Fibroblast of lung (primary cell): Measurements from ENCODE around the gene NUDT15. TPM values are rescaled to one million over a fixed set of nuclear protein-coding genes. Genes with fewer than 3 reads are reported as not detected.
A peak's percentile ranks its signal among the peaks of the same experiment; 100 is the strongest.
"Not testable (repeated sequence)": the region's sequence is repeated elsewhere in the genome, so short reads cannot be mapped to it uniquely, and the experiment has no call there.

Experiments used
- DNase-seq, 2 donors: peaks; one replicate each; pipeline versions ENCODE4 v3.0.0 to v3.0.0-alpha.2; 2010; ENCODE audit warnings: low read depth in 2 of 2
- H2AFZ ChIP-seq: 2 replicates; pipeline ENCODE4 v1.5.1; 2012; ENCODE audit warnings: low read length, control low read depth, inconsistent platforms
- H3K27ac ChIP-seq: 2 replicates; pipeline ENCODE4 v1.5.1; 2011; ENCODE audit warnings: low read length, control low read depth; ENCODE audit not compliant: insufficient read depth
- H3K27me3 ChIP-seq: 2 replicates; pipeline ENCODE4 v1.5.1; 2011; ENCODE audit warnings: mild to moderate bottlenecking, low read length; ENCODE audit not compliant: control insufficient read depth, insufficient read depth
- H3K36me3 ChIP-seq: 2 replicates; pipeline ENCODE4 v1.5.1; 2011; ENCODE audit warnings: low read length; ENCODE audit not compliant: control insufficient read depth, insufficient read depth
- H3K4me1 ChIP-seq: 2 replicates; pipeline ENCODE4 v1.5.1; 2011; ENCODE audit warnings: low read length; ENCODE audit not compliant: control insufficient read depth, insufficient read depth; ENCODE audit errors: extremely low read depth
- H3K4me2 ChIP-seq: 2 replicates; pipeline ENCODE4 v1.5.1; 2011; ENCODE audit warnings: low read length, control low read depth; ENCODE audit not compliant: insufficient read depth; ENCODE audit errors: extremely low read depth
- H3K4me3 ChIP-seq, 4 experiments: fragments of 200-600 bp in 1 of 4; sonication (generic) in 1 of 4; replicated peaks in 1 of 4; 2 replicates each; pipeline ENCODE4 v1.5.1; 2011 to 2016; ENCODE audit warnings: low read length in 4 of 4, low read depth in 3 of 4, mild to moderate bottlenecking in 3 of 4, control low read depth in 2 of 4, inconsistent platforms in 1 of 4, mixed read lengths in 1 of 4; ENCODE audit not compliant: insufficient read depth in 1 of 4; ENCODE audit errors: control extremely low read depth in 1 of 4
- H3K79me2 ChIP-seq: 2 replicates; pipeline ENCODE4 v1.5.1; 2012; ENCODE audit warnings: mild to moderate bottlenecking, low read length, inconsistent platforms; ENCODE audit not compliant: control insufficient read depth, insufficient read depth
- H3K9ac ChIP-seq: 2 replicates; pipeline ENCODE4 v1.5.1; 2011; ENCODE audit warnings: mild to moderate bottlenecking, low read length, control low read depth; ENCODE audit not compliant: insufficient read depth
- H3K9me3 ChIP-seq: 2 replicates; pipeline ENCODE4 v1.5.1; 2012; ENCODE audit warnings: low read depth, low read length; ENCODE audit not compliant: control insufficient read depth, insufficient read depth
- H4K20me1 ChIP-seq: 2 replicates; pipeline ENCODE4 v1.5.1; 2011; ENCODE audit warnings: low read length; ENCODE audit not compliant: control insufficient read depth, insufficient read depth; ENCODE audit errors: extremely low read depth
- EZH2 ChIP-seq: IDR thresholded peaks from 2 replicates; pipeline ENCODE4 v1.5.1; 2012; ENCODE audit warnings: low read length, control low read depth, mild to moderate bottlenecking; ENCODE audit errors: missing control alignments
- polyA plus RNA-seq, 2 donors: library from polyadenylated mRNA; depleted of rRNA in 1 of 2; stranded (reverse) in 1 of 2; unstranded in 1 of 2; fragments of >200 nt; gene quantifications; 2 replicates each; pipeline ENCODE4 v1.2.1, GENCODE V29; 2011 to 2012; ENCODE audit warnings: missing spikeins in 1 of 2
- total RNA-seq: library from RNA; depleted of rRNA; stranded (reverse); fragments of >200 nt; gene quantifications from 2 replicates; pipeline ENCODE4 v1.2.1, GENCODE V29; 2014
- TF ChIP-seq, protein P1 (sequence below), 2 donors: IDR thresholded peaks in 1 of 2; conservative IDR thresholded peaks in 1 of 2; 1 replicate in 1 of 2; 2 replicates in 1 of 2; pipeline ENCODE4 v1.5.1; 2011 to 2012; ENCODE audit warnings: low read length in 2 of 2, control low read depth in 1 of 2, inconsistent platforms in 1 of 2, low read depth in 1 of 2, mild to moderate bottlenecking in 1 of 2

Gene NUDT15
- total and polyA plus RNA-seq, 2 donors (not counting 1 experiment from before 2014, with no cell fraction given), result 18.0 TPM

DNA sequence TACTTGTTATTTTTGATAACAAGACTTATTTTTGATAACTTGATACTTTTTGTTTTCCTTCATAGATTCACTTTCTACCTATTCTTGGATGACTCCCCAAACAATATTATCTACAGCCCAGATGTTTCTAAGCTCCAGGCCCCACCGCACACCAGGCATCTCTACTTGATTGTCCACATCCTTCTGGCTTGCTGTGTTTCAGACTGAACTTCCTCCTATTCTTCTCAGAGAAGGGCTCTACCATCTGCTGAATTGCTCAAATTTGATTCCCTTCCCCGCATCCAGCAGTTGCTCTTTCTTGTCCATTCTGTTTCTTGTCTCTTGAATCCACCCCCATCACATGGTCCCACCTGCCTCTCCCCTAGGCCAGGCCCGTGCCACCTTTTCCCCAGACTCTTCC is 13.0 kb downstream of the NUDT15 start:
- Histone ChIP-seq H3K9me3 (no peaks in the 10 kb centered on the region), H3K27me3 (no peaks in the 10 kb centered on the region), H4K20me1 (no peaks in the 10 kb centered on the region), H3K4me3 (no peak overlapping the region), H3K4me2 (no peak overlapping the region), H3K36me3 (peaks cover 4% of the 10 kb centered on the region), H3K4me1 (no peaks in the 10 kb centered on the region), H2AFZ (no peak overlapping the region), H3K9ac (no peak overlapping the region), H3K79me2 (no peaks in the 10 kb centered on the region), H3K27ac (no peak overlapping the region)
- TF ChIP-seq, protein P1, sequence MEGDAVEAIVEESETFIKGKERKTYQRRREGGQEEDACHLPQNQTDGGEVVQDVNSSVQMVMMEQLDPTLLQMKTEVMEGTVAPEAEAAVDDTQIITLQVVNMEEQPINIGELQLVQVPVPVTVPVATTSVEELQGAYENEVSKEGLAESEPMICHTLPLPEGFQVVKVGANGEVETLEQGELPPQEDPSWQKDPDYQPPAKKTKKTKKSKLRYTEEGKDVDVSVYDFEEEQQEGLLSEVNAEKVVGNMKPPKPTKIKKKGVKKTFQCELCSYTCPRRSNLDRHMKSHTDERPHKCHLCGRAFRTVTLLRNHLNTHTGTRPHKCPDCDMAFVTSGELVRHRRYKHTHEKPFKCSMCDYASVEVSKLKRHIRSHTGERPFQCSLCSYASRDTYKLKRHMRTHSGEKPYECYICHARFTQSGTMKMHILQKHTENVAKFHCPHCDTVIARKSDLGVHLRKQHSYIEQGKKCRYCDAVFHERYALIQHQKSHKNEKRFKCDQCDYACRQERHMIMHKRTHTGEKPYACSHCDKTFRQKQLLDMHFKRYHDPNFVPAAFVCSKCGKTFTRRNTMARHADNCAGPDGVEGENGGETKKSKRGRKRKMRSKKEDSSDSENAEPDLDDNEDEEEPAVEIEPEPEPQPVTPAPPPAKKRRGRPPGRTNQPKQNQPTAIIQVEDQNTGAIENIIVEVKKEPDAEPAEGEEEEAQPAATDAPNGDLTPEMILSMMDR (conservative IDR thresholded peaks at IDR 0.05 in 1 of 2, IDR thresholded peaks at IDR 0.05 in 1 of 2; ENCODE audit: low read depth in 1 of 2, low read length in 2 of 2), result no peak
- no peak for TF ChIP-seq EZH2
- no peak for DNase-seq

DNA sequence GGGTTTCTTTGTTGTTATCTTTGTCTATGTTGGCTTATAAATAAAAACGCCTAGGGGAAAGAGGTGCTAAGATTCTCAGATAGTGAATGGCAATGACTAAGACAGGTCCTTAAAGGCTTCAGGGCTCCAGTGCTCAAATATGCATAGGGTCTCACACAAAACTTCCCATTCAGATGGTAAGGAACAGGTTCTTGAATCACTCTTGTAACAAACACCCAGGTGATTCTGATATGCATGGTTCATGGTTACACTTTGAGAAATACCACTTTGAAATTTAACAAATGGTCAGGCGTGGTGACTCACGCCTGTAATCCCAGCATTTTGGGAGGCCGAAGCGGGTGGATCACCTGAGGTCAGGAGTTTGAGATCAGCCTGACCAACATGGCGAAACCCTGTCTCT is 17.1 kb downstream of the NUDT15 start:
- H3K9ac ChIP-seq, result no peak overlapping the region
- no peaks in the 10 kb centered on the region for H3K9me3 ChIP-seq
- DNase-seq, result no peak
- H3K27me3 ChIP-seq, result no peaks in the 10 kb centered on the region
- no peaks in the 10 kb centered on the region for H4K20me1 ChIP-seq
- no peak overlapping the region for H3K4me3 ChIP-seq
- no peak overlapping the region for H2AFZ ChIP-seq
- peaks cover 4% of the 10 kb centered on the region for H3K36me3 ChIP-seq
- no peaks in the 10 kb centered on the region for H3K4me1 ChIP-seq
- no peak overlapping the region for H3K27ac ChIP-seq
- TF ChIP-seq, protein P1 (conservative IDR thresholded peaks at IDR 0.05 in 1 of 2, IDR thresholded peaks at IDR 0.05 in 1 of 2; ENCODE audit: low read depth in 1 of 2, low read length in 2 of 2), result no peak
- TF ChIP-seq EZH2, result no peak
- H3K79me2 ChIP-seq, result no peaks in the 10 kb centered on the region
- no peak overlapping the region for H3K4me2 ChIP-seq

DNA sequence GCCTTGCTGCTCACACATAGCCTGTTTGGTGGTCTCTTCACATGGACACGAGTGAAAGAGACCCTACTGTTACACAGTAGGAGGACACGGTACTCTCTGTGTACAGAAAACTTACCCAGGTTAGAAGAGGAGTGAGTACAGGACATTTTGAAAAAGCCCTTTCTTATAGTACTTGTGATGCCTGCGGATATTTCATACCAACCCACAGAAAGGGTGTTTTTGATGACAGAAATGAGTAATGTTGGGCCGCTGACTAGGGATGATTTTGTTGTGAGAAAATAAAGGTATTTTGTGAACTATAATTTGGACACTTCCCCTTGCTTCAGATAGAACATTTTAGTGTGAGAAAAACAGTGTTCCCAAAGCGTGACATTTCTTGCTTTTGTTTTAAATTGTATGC is 18.2 kb downstream of the NUDT15 start:
- Histone ChIP-seq H3K9ac (no peak overlapping the region), H3K27me3 (no peaks in the 10 kb centered on the region), H3K27ac (no peak overlapping the region), H3K36me3 (peaks cover 4% of the 10 kb centered on the region), H3K4me1 (no peaks in the 10 kb centered on the region), H4K20me1 (no peaks in the 10 kb centered on the region), H3K4me2 (no peak overlapping the region), H3K79me2 (no peaks in the 10 kb centered on the region), H2AFZ (no peak overlapping the region), H3K4me3 (no peak overlapping the region), H3K9me3 (no peaks in the 10 kb centered on the region)
- no peak for DNase-seq
- TF ChIP-seq, protein P1 (conservative IDR thresholded peaks at IDR 0.05 in 1 of 2, IDR thresholded peaks at IDR 0.05 in 1 of 2; ENCODE audit: low read depth in 1 of 2, low read length in 2 of 2), result no peak
- TF ChIP-seq EZH2, result no peak

DNA sequence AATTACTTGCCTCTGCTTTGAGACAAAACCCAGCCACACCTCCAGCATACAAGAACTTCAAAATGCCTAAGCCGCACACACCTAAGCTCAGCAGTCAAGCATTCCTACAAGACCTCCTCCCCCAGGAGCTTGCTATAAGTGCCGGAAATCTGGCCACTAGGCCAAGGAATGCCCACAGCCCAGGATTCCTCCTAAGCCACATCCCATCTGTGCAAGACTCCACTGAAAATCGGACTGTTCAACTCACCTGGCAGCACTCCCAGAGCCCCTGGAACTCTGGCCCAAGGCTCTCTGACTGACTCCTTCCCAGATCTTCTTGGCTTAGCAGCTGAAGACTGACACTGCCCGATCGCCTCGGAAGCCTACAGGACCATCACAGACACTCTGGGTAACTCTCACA is 21.0 kb downstream of the NUDT15 start:
- H4K20me1 ChIP-seq, H3K9ac ChIP-seq, H3K27ac ChIP-seq, H3K79me2 ChIP-seq, H3K27me3 ChIP-seq, H3K36me3 ChIP-seq, H3K9me3 ChIP-seq, H2AFZ ChIP-seq, H3K4me1 ChIP-seq, H3K4me3 ChIP-seq, H3K4me2 ChIP-seq: not testable (repeated sequence)
- peak in 1 of 2 donors; percentile 47 for DNase-seq

DNA sequence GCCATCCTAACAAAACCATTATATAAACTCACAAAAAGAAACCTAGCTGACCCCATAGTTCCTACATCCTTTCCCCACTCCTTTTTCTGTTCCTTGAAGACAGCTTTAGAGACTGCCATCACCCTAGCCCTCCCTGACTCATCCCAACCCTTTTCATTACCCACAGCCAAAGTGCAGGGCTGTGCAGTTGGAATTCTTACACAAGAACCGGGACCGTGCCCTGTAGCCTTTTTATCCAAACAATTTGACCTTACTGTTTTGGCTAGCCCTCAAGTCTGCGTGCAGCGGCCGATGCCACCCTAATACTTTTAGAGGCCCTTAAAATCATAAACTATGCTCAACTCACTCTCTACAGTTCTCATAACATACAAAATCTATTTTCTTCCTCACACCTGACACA is 22.4 kb downstream of the NUDT15 start:
- not testable (repeated sequence) for H3K9me3 ChIP-seq, H3K9ac ChIP-seq, H3K36me3 ChIP-seq, H3K79me2 ChIP-seq, H2AFZ ChIP-seq, H4K20me1 ChIP-seq, H3K4me1 ChIP-seq, H3K4me3 ChIP-seq, H3K27me3 ChIP-seq, H3K27ac ChIP-seq, H3K4me2 ChIP-seq, DNase-seq
